H1 (cell line): ENCODE measurements around the gene HNF1A. TPM values are rescaled to one million over a fixed set of nuclear protein-coding genes. Genes with fewer than 3 reads are reported as not detected.

Experiments
- CTCF ChIA-PET: fragments of 300-600 bp; sonication (Branson Sonifier 250); formaldehyde crosslinking; loops from one replicate; lab custom pipeline; 2021; ENCODE audit not compliant: partially characterized antibody; lab: Charles Lee
- POLR2A ChIA-PET: fragments of 300-600 bp; sonication (Branson Sonifier 250); formaldehyde crosslinking; loops from one replicate; lab custom pipeline; 2021; ENCODE audit warnings: inconsistent platforms; ENCODE audit not compliant: partially characterized antibody; lab: Charles Lee
- DNase-seq, 2 experiments: peaks; one replicate each; pipeline versions ENCODE4 v3.0.0 to v3.0.0-alpha.2; 2010 to 2022; ENCODE audit warnings: low spot score in 2 of 2, low read depth in 1 of 2, mixed read lengths in 1 of 2
- FAIRE-seq: peaks from 2 replicates; lab custom pipeline; 2011; peaks lifted over from hg19 to GRCh38; lab: Jason Lieb, UNC
- H2AFZ ChIP-seq: 2 replicates; pipeline ENCODE4 v1.8.1; 2012; ENCODE audit warnings: low read length, inconsistent platforms
- H2AK5ac ChIP-seq: 2 replicates; pipeline ENCODE4 v1.6.1; 2013; ENCODE audit warnings: low read depth, low read length
- H2BK120ac ChIP-seq: replicated peaks from 2 replicates; pipeline ENCODE3; 2013; ENCODE audit warnings: low read depth, low read length, inconsistent platforms
- H2BK12ac ChIP-seq: 2 replicates; pipeline ENCODE4 v1.6.1; 2013; ENCODE audit warnings: low read depth, low read length
- H2BK15ac ChIP-seq: 2 replicates; pipeline ENCODE4 v1.6.1; 2013; ENCODE audit warnings: low read length
- H2BK20ac ChIP-seq: 2 replicates; pipeline ENCODE4 v1.6.1; 2013; ENCODE audit warnings: low read length
- H2BK5ac ChIP-seq: 2 replicates; pipeline ENCODE4 v1.6.1; 2013; ENCODE audit warnings: low read depth, low read length
- H3K14ac ChIP-seq: 2 replicates; pipeline ENCODE4 v1.6.1; 2013; ENCODE audit warnings: inconsistent platforms; ENCODE audit not compliant: insufficient read length
- H3K18ac ChIP-seq: 2 replicates; pipeline ENCODE4 v1.6.1; 2013; ENCODE audit warnings: low read length; ENCODE audit errors: extremely low read depth
- H3K23ac ChIP-seq: 2 replicates; pipeline ENCODE4 v1.6.1; 2013; ENCODE audit warnings: inconsistent platforms; ENCODE audit not compliant: insufficient read length
- H3K23me2 ChIP-seq: 2 replicates; pipeline ENCODE4 v1.6.1; 2013; ENCODE audit warnings: low read depth, low read length
- H3K27ac ChIP-seq: 2 replicates; pipeline ENCODE4 v1.6.1; 2011; ENCODE audit warnings: low read depth, low read length, inconsistent platforms
- H3K27me3 ChIP-seq, 4 experiments: replicated peaks in 1 of 4; 1 replicate in 1 of 4; 2 replicates in 3 of 4; pipeline versions ENCODE4 v1.6.1 to v1.8.1; 2011 to 2013; ENCODE audit warnings: low read length in 3 of 4, mild to moderate bottlenecking in 3 of 4, inconsistent platforms in 2 of 4, mixed read lengths in 2 of 4, moderate library complexity in 1 of 4; ENCODE audit not compliant: control insufficient read depth in 3 of 4, insufficient read depth in 3 of 4; ENCODE audit errors: extremely low read depth in 1 of 4
- H3K36me3 ChIP-seq, 4 experiments: 2 replicates each; pipeline versions ENCODE4 v1.6.1 to v1.8.1; 2011 to 2013; ENCODE audit warnings: mild to moderate bottlenecking in 4 of 4, low read length in 3 of 4, moderate library complexity in 2 of 4, control low read depth in 1 of 4, inconsistent platforms in 1 of 4; ENCODE audit not compliant: insufficient read depth in 4 of 4, control insufficient read depth in 2 of 4
- H3K4ac ChIP-seq: replicated peaks from 2 replicates; pipeline ENCODE3; 2013; ENCODE audit warnings: low read length, low read depth, mixed read lengths, inconsistent platforms; ENCODE audit not compliant: insufficient read length
- H3K4me1 ChIP-seq, 4 experiments: replicated peaks in 1 of 4; 1 replicate in 1 of 4; 2 replicates in 3 of 4; pipeline versions ENCODE4 v1.6.1 to v1.8.1; 2011 to 2013; ENCODE audit warnings: low read length in 3 of 4, inconsistent platforms in 2 of 4, mixed read lengths in 1 of 4; ENCODE audit not compliant: insufficient read depth in 4 of 4, control insufficient read depth in 3 of 4
- H3K4me2 ChIP-seq, 2 experiments: 2 replicates each; pipeline versions ENCODE4 v1.6.1 to v1.8.1; 2011 to 2013; ENCODE audit warnings: low read depth in 2 of 2, low read length in 2 of 2, control low read depth in 1 of 2, inconsistent platforms in 1 of 2, mild to moderate bottlenecking in 1 of 2; ENCODE audit not compliant: insufficient read depth in 1 of 2
- H3K4me3 ChIP-seq, 4 experiments: fragments of 200-600, 300-600 bp in 1 of 4; sonication (generic), shearing (Covaris generic), sonication (Bioruptor Twin) in 1 of 4; 2 replicates each; pipeline versions ENCODE4 v1.5.1 to v1.8.1; 2011 to 2016; ENCODE audit warnings: low read length in 4 of 4, low read depth in 3 of 4, control low read depth in 2 of 4, inconsistent platforms in 2 of 4, mild to moderate bottlenecking in 2 of 4, mixed read lengths in 1 of 4, moderate library complexity in 1 of 4; ENCODE audit not compliant: insufficient read depth in 2 of 4; ENCODE audit errors: extremely low read depth in 1 of 4
- H3K56ac ChIP-seq: replicated peaks from 2 replicates; pipeline ENCODE3; 2013; ENCODE audit warnings: low read depth, mild to moderate bottlenecking, mixed read lengths, low read length, inconsistent platforms; ENCODE audit not compliant: insufficient read length
- H3K79me1 ChIP-seq: 2 replicates; pipeline ENCODE4 v1.6.1; 2013; ENCODE audit warnings: low read depth, low read length, control low read depth
- H3K79me2 ChIP-seq, 2 experiments: 2 replicates each; pipeline versions ENCODE4 v1.6.1 to v1.8.1; 2012 to 2013; ENCODE audit warnings: low read length in 2 of 2, mild to moderate bottlenecking in 2 of 2, inconsistent platforms in 1 of 2; ENCODE audit not compliant: insufficient read depth in 2 of 2, control insufficient read depth in 1 of 2
- H3K9ac ChIP-seq, 4 experiments: replicated peaks in 1 of 4; 1 replicate in 1 of 4; 2 replicates in 3 of 4; pipeline versions ENCODE4 v1.6.1 to v1.8.1; 2011 to 2013; ENCODE audit warnings: low read depth in 3 of 4, low read length in 3 of 4, control low read depth in 2 of 4, mild to moderate bottlenecking in 2 of 4, moderate library complexity in 2 of 4, inconsistent platforms in 1 of 4; ENCODE audit errors: extremely low read depth in 1 of 4
- H3K9me3 ChIP-seq, 2 experiments: 2 replicates each; pipeline versions ENCODE4 v1.6.1 to v1.8.1; 2012 to 2013; ENCODE audit warnings: mild to moderate bottlenecking in 2 of 2, moderate library complexity in 2 of 2, control low read depth in 1 of 2, inconsistent platforms in 1 of 2, low read depth in 1 of 2, low read length in 1 of 2, mixed read lengths in 1 of 2; ENCODE audit not compliant: insufficient read depth in 2 of 2
- H4K20me1 ChIP-seq, 2 experiments: replicated peaks in 1 of 2; 2 replicates each; pipeline versions ENCODE3 to v1.8.1; 2011 to 2013; ENCODE audit warnings: inconsistent platforms in 2 of 2, low read length in 2 of 2, mild to moderate bottlenecking in 1 of 2; ENCODE audit not compliant: insufficient read depth in 2 of 2, control insufficient read depth in 1 of 2
- H4K5ac ChIP-seq: 2 replicates; pipeline ENCODE4 v1.6.1; 2013; ENCODE audit warnings: low read length, low read depth, mixed read lengths, inconsistent platforms; ENCODE audit not compliant: insufficient read length
- H4K8ac ChIP-seq: 2 replicates; pipeline ENCODE4 v1.8.0; 2013; ENCODE audit warnings: mild to moderate bottlenecking, moderate library complexity, low read length, inconsistent platforms; ENCODE audit not compliant: insufficient read depth; ENCODE audit errors: extremely low read depth
- H4K91ac ChIP-seq: replicated peaks from 2 replicates; pipeline ENCODE3; 2013; ENCODE audit warnings: low read length, mixed read lengths, inconsistent platforms; ENCODE audit not compliant: insufficient read length
- BACH1 ChIP-seq: IDR thresholded peaks from 2 replicates; pipeline ENCODE4 v1.6.1; 2012; ENCODE audit warnings: low read length, improper control_type of control experiment
- BCL11A ChIP-seq, 2 experiments: IDR thresholded peaks; one replicate each; pipeline ENCODE4 v1.6.1; 2011; ENCODE audit warnings: low read depth in 2 of 2, low read length in 2 of 2, mild to moderate bottlenecking in 2 of 2
- CBX8 ChIP-seq: fragments of 300-800, 300-1000 bp; sonication (generic); IDR thresholded peaks from 2 replicates; pipeline ENCODE4 v1.7.1; 2016; ENCODE audit warnings: low read depth, low read length, borderline replicate concordance
- HDAC2 ChIP-seq, 2 experiments: fragments of 300-600 bp in 1 of 2; sonication (generic) in 1 of 2; IDR thresholded peaks; 2 replicates each; pipeline ENCODE4 v1.6.1; 2011 to 2012; ENCODE audit warnings: low read depth in 2 of 2, low read length in 2 of 2, mild to moderate bottlenecking in 2 of 2, moderate library complexity in 2 of 2, borderline replicate concordance in 1 of 2, inconsistent platforms in 1 of 2
- JUND ChIP-seq: IDR thresholded peaks from 2 replicates; pipeline ENCODE4 v1.6.1; 2011; ENCODE audit warnings: mild to moderate bottlenecking, improper control_type of control experiment, low read length
- RFX5 ChIP-seq: IDR thresholded peaks from 2 replicates; pipeline ENCODE4 v1.6.1; 2011; ENCODE audit warnings: low read depth, low read length, improper control_type of control experiment, borderline replicate concordance
- RXRA ChIP-seq: IDR thresholded peaks from 2 replicates; pipeline ENCODE4 v1.6.1; 2011; ENCODE audit warnings: low read depth, mild to moderate bottlenecking, low read length, moderate library complexity; ENCODE audit not compliant: insufficient read depth
- SIRT6 ChIP-seq: IDR thresholded peaks from one replicate; pipeline ENCODE4 v1.7.1; 2012; ENCODE audit warnings: low read length, inconsistent platforms
- SP4 ChIP-seq: IDR thresholded peaks from 2 replicates; pipeline ENCODE4 v1.6.1; 2012; ENCODE audit warnings: low read length, inconsistent platforms
- TBP ChIP-seq: IDR thresholded peaks from 2 replicates; pipeline ENCODE4 v1.6.1; 2011; ENCODE audit warnings: low read depth, low read length, improper control_type of control experiment
- TCF12 ChIP-seq: IDR thresholded peaks from 2 replicates; pipeline ENCODE4 v1.6.1; 2011; ENCODE audit warnings: low read depth, mild to moderate bottlenecking, low read length
- WGBS, 2 experiments: shearing (Covaris generic) in 1 of 2; methylation state at CpG; one replicate each; pipeline versions ENCODE4 v1.1.6 to v1.1.7; 2013 to 2015; ENCODE audit warnings: low lambda C conversion rate in 2 of 2, mixed read lengths in 2 of 2, inconsistent platforms in 1 of 2, low coverage in 1 of 2, missing lambda C conversion rate in 1 of 2; ENCODE audit not compliant: insufficient replicate concordance in 2 of 2, insufficient coverage in 1 of 2, insufficient read length in 1 of 2; ENCODE audit errors: extremely low coverage in 1 of 2, missing lambda C conversion rate in 1 of 2; 5-methylcytosine and 5-hydroxymethylcytosine counted together
- polyA plus RNA-seq, 7 experiments: library from polyadenylated mRNA; depleted of rRNA in 3 of 7; stranded (reverse) in 5 of 7; unstranded in 2 of 7; fragments of >200 nt in 5 of 7; fragments of 200-250 nt in 2 of 7; gene quantifications; 1 replicate in 5 of 7; 2 replicates in 1 of 7; 4 replicates in 1 of 7; pipeline versions ENCODE4 v1.2.1 to v1.2.3, GENCODE V29; 2011 to 2013; ENCODE audit warnings: missing spikeins in 2 of 7, mixed read lengths in 2 of 7
- total RNA-seq: library from RNA; stranded (reverse); fragmentation: NEBNext Ultra II Directional; extraction: Animal tissue kit (Norgen Biotek cat#: 25700); gene quantifications from 2 replicates; pipeline ENCODE4 v1.2.1, GENCODE V29; 2021

HNF1A gene
- total and polyA plus RNA-seq, 2 of the 8 experiments (the other 6 are each of a cell fraction or from before 2014, with no cell fraction given): not detected

DNA sequence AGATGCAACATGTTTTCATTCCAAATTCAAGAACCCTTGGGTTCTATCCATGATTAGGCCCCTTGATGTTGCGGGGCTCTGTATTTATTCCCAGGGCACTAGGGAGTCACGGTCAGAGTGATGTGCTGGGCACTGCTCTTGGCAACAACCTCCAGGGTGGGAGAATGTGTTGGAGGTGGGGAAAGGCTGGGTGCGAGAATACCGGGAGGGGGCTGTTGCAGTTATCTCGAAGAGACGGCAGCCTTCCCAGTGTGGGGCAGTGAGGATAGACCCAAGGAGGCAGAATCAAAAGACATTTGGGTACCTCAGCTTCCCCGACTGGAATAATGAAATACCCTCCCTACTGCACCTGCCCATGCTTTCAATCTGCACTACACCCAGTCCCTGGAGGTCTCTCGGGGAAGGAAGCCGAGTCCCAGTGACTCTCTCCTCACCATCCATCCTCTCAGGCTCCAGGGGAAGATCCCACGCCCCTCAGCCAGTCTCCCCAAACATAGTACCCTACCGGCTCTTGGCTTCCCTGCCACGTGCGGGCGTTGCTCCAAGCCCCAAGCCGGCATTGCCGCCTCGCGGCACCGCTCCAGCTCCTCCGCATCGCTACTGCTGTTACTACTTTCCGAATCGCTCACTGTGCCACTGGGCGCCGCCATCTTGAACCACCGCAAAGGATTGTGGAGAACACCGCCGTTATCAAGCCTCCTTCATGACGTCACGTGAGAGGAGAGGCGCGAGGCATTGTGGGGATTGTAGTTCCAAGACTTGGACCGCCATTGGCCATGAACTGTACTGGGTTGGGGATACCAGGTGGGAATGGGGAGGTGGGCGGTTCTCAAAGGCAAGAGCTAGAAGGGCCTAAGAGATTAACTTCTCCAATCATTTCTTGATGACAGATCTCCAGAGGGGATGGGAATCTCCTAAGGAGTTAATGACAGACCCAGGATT lies 37.8 kb downstream of the HNF1A start, which contains the start of gene C12orf43:
TSS of gene C12orf43 (minus strand) at position 663 of the 942 bp plus-strand sequence. CDS start at position 650, 13 bp downstream.
- no peaks in the 10 kb centered on the region for H3K27me3 ChIP-seq
- H3K56ac ChIP-seq: peak within 1 kb of the TSS; percentile 60
- H2BK120ac ChIP-seq: peak within 1 kb of the TSS; percentile 31
- peak within 1 kb of the TSS; percentile 41 to 98 (median 92) for H3K9ac ChIP-seq
- H2BK12ac ChIP-seq: no peak within 1 kb of the TSS
- H4K20me1 ChIP-seq: peaks cover 0 to 2% of the 10 kb centered on the region in 2 experiments
- peaks cover 0 to 4% (median 3%) of the 10 kb centered on the region in 4 experiments; a peak in 5 of 7 replicates for H3K4me1 ChIP-seq
- no peak within 1 kb of the TSS for H3K23ac ChIP-seq
- WGBS, 2 experiments: 3% methylated on average over 34 of the region's 34 CpGs; no CpG with 5 or more reads in 1 of the 2 experiments
- peaks cover 0 to 13% of the 10 kb centered on the region in 2 experiments; a peak in 3 of 4 replicates for H3K79me2 ChIP-seq
- H3K14ac ChIP-seq: no peak within 1 kb of the TSS
- H4K8ac ChIP-seq: peak within 1 kb of the TSS; percentile 100
- peak; percentile 89 for FAIRE-seq
- no peaks in the 10 kb centered on the region; the same call in none of the 2 replicates for H3K79me1 ChIP-seq
- H3K4me3 ChIP-seq: peak within 1 kb of the TSS; percentile 95 to 100 (median 98)
- H4K91ac ChIP-seq: peak within 1 kb of the TSS; percentile 51
- H2BK15ac ChIP-seq: no peak within 1 kb of the TSS
- H3K23me2 ChIP-seq: peaks cover 3% of the 10 kb centered on the region; the same call in 1 of the 2 replicates
- peak within 1 kb of the TSS; percentile 79 for H3K27ac ChIP-seq
- peaks cover 0 to 7% (median 3%) of the 10 kb centered on the region in 4 experiments; a peak in 3 of 8 replicates for H3K36me3 ChIP-seq
- POLR2A ChIA-PET: interaction anchor here (0.6 to 2.9 kb wide), 6 partner anchors 10 to 976 kb away, joined by 3 to 19 read pairs (median 3); partner anchors contain the start of gene HNF1A
- peak within 1 kb of the TSS; percentile 44 for H4K5ac ChIP-seq
- H2BK20ac ChIP-seq: no peak within 1 kb of the TSS
- H2AK5ac ChIP-seq: no peak within 1 kb of the TSS; the same call in 1 of the 2 replicates
- peak within 1 kb of the TSS; percentile 66 for H2AFZ ChIP-seq
- peak within 1 kb of the TSS; percentile 89 to 90 for H3K4me2 ChIP-seq
- H2BK5ac ChIP-seq: peak within 1 kb of the TSS; percentile 89
- no peak within 1 kb of the TSS; the same call in 1 of the 2 replicates for H3K18ac ChIP-seq
- H3K4ac ChIP-seq: no peak within 1 kb of the TSS
- peak; percentile 65 to 96 for DNase-seq
- no peaks in the 10 kb centered on the region for H3K9me3 ChIP-seq
- CTCF ChIA-PET: interaction anchor here (0.7 to 2.5 kb wide), 10 partner anchors 10 to 433 kb away, joined by 3 to 13 read pairs (median 4); no protein-coding TSS in a partner anchor
- no peak for TF ChIP-seq SP4
- TF ChIP-seq CBX8: no peak
- peak; percentile 94 for TF ChIP-seq TBP
- no peak for TF ChIP-seq RXRA
- TF ChIP-seq SIRT6: no peak
- no peak for TF ChIP-seq TCF12
- no peak for TF ChIP-seq RFX5
- no peak for TF ChIP-seq BACH1
- TF ChIP-seq HDAC2 (IDR thresholded peaks at IDR 0.05; ENCODE audit: borderline replicate concordance in 1 of 2, low read depth in 2 of 2, low read length in 2 of 2): 0 out of 4 replicates have a peak, but pooled peaks of 1 of the 2 experiments have one; percentile 77
- no peak for TF ChIP-seq BCL11A (IDR thresholded peaks at IDR 0.05; ENCODE audit: low read depth in 2 of 2, low read length in 2 of 2)
- TF ChIP-seq JUND: peak; percentile 49; the same call in 1 of the 2 replicates
